Memory B cell (primary cell): ENCODE data around the gene ITGB3.
A peak's percentile ranks its signal among the peaks of the same experiment; 100 is the strongest.

ENCODE experiments used
- ATAC-seq: fragments of 150-1000 bp; cut with Tn5 transposase; 2 replicates; pipeline ENCODE4 v1.10.0; 2021; ENCODE audit warnings: low read depth, mild to moderate bottlenecking, moderate library complexity
- DNase-seq, 2 donors: peaks; one replicate each; pipeline ENCODE4 v3.0.0; 2022; ENCODE audit warnings: low spot score in 2 of 2
- H3K27ac Mint-ChIP-seq: one replicate; pipeline ENCODE4 v1.8.0; 2022; ENCODE audit warnings: mild to moderate bottlenecking, moderate library complexity, mixed read lengths
- H3K27me3 Mint-ChIP-seq: one replicate; pipeline ENCODE4 v1.8.0; 2022; ENCODE audit warnings: mixed read lengths
- H3K36me3 Mint-ChIP-seq: one replicate; pipeline ENCODE4 v1.8.0; 2022; ENCODE audit warnings: mild to moderate bottlenecking, mixed read lengths
- H3K4me1 Mint-ChIP-seq: one replicate; pipeline ENCODE4 v1.8.0; 2022; ENCODE audit warnings: mixed read lengths
- H3K4me3 Mint-ChIP-seq: one replicate; pipeline ENCODE4 v1.8.0; 2022; ENCODE audit warnings: mild to moderate bottlenecking, moderate library complexity, mixed read lengths
- H3K9me3 Mint-ChIP-seq: one replicate; pipeline ENCODE4 v1.8.0; 2022; ENCODE audit warnings: mixed read lengths

ITGB3 gene

GRCh38 chr17:47253541-47254402 is at the start of gene ITGB3:
Gene ITGB3, plus strand, starts transcription at chr17:47253827. Its CDS starts 35 bp downstream, at chr17:47253862.
- Mint-ChIP-seq H3K9me3 (no peaks in the 10 kb centered on the region), H3K4me1 (peaks cover 11% of the 10 kb centered on the region), H3K4me3 (peak within 1 kb of the TSS; percentile 93), H3K36me3 (no peaks in the 10 kb centered on the region), H3K27ac (peak within 1 kb of the TSS; percentile 57), H3K27me3 (peaks cover 1% of the 10 kb centered on the region)
- peak; percentile 73 to 79 for DNase-seq
- peak; percentile 98 for ATAC-seq

GRCh38 chr17:47203984-47204721 is 49.5 kb upstream of the ITGB3 start:
- ATAC-seq (no peak), DNase-seq (no peak)
- peak overlapping the region; percentile 92 for H3K27ac Mint-ChIP-seq
- H3K27me3 Mint-ChIP-seq: no peaks in the 10 kb centered on the region
- no peaks in the 10 kb centered on the region for H3K9me3 Mint-ChIP-seq
- peak overlapping the region; percentile 86 for H3K4me3 Mint-ChIP-seq
- no peaks in the 10 kb centered on the region for H3K36me3 Mint-ChIP-seq
- H3K4me1 Mint-ChIP-seq: peaks cover 59% of the 10 kb centered on the region

- ATAC-seq: peak; percentile 70
- H3K27ac Mint-ChIP-seq: peak overlapping the region; percentile 92
- H3K4me1 Mint-ChIP-seq: peaks cover 57% of the 10 kb centered on the region
- H3K27me3 Mint-ChIP-seq: no peaks in the 10 kb centered on the region
- no peaks in the 10 kb centered on the region for H3K9me3 Mint-ChIP-seq
- H3K36me3 Mint-ChIP-seq: no peaks in the 10 kb centered on the region
- DNase-seq: peak; percentile 33 to 39
- peak overlapping the region; percentile 86 for H3K4me3 Mint-ChIP-seq
These were observed 48.8 kb upstream of the ITGB3 start for GRCh38 chr17:47204722-47205418.

- no peaks in the 10 kb centered on the region for H3K36me3 Mint-ChIP-seq
- H3K4me1 Mint-ChIP-seq: peaks cover 52% of the 10 kb centered on the region
- peak overlapping the region; percentile 92 for H3K27ac Mint-ChIP-seq
- H3K9me3 Mint-ChIP-seq: no peaks in the 10 kb centered on the region
- H3K4me3 Mint-ChIP-seq: peak overlapping the region; percentile 86
- DNase-seq (peak; percentile 50 to 66), ATAC-seq (peak; percentile 87)
- H3K27me3 Mint-ChIP-seq: no peaks in the 10 kb centered on the region
These were observed 48.1 kb upstream of the ITGB3 start for GRCh38 chr17:47205419-47205963.

GRCh38 chr17:47207143-47208067 is 46.2 kb upstream of the ITGB3 start:
- DNase-seq: no peak
- no peaks in the 10 kb centered on the region for H3K36me3 Mint-ChIP-seq
- H3K27ac Mint-ChIP-seq: peak overlapping the region; percentile 92
- H3K27me3 Mint-ChIP-seq: no peaks in the 10 kb centered on the region
- H3K4me1 Mint-ChIP-seq: peaks cover 52% of the 10 kb centered on the region
- H3K9me3 Mint-ChIP-seq: no peaks in the 10 kb centered on the region
- ATAC-seq: no peak
- H3K4me3 Mint-ChIP-seq: peak overlapping the region; percentile 32

GRCh38 chr17:47208744-47209488 is 44.7 kb upstream of the ITGB3 start, which contains the start of gene MYL4:
Gene MYL4, plus strand, starts transcription at chr17:47209348. Its CDS starts 75 bp downstream, at chr17:47209423.
- H3K36me3 Mint-ChIP-seq: no peaks in the 10 kb centered on the region
- no peak for DNase-seq
- peak within 1 kb of the TSS; percentile 92 for H3K27ac Mint-ChIP-seq
- no peak for ATAC-seq
- peaks cover 48% of the 10 kb centered on the region for H3K4me1 Mint-ChIP-seq
- H3K4me3 Mint-ChIP-seq: no peak within 1 kb of the TSS
- H3K9me3 Mint-ChIP-seq: no peaks in the 10 kb centered on the region
- no peaks in the 10 kb centered on the region for H3K27me3 Mint-ChIP-seq

GRCh38 chr17:47209499-47209898 is 44.1 kb upstream of the ITGB3 start:
- Mint-ChIP-seq H3K4me1 (peaks cover 42% of the 10 kb centered on the region), H3K36me3 (no peaks in the 10 kb centered on the region), H3K27ac (no peak overlapping the region), H3K27me3 (no peaks in the 10 kb centered on the region), H3K4me3 (no peak overlapping the region), H3K9me3 (no peaks in the 10 kb centered on the region)
- DNase-seq (no peak), ATAC-seq (no peak)

GRCh38 chr17:47210105-47210504 is 43.5 kb upstream of the ITGB3 start:
- Mint-ChIP-seq H3K4me1 (peaks cover 36% of the 10 kb centered on the region), H3K4me3 (no peak overlapping the region), H3K36me3 (no peaks in the 10 kb centered on the region), H3K9me3 (no peaks in the 10 kb centered on the region), H3K27ac (no peak overlapping the region), H3K27me3 (no peaks in the 10 kb centered on the region)
- ATAC-seq (no peak), DNase-seq (no peak)

GRCh38 chr17:47210779-47211178 is 42.8 kb upstream of the ITGB3 start:
- Mint-ChIP-seq H3K27ac (no peak overlapping the region), H3K9me3 (no peaks in the 10 kb centered on the region), H3K36me3 (no peaks in the 10 kb centered on the region), H3K4me3 (no peak overlapping the region), H3K27me3 (no peaks in the 10 kb centered on the region), H3K4me1 (peaks cover 29% of the 10 kb centered on the region)
- no peak for DNase-seq
- ATAC-seq: no peak

GRCh38 chr17:47212458-47212857 is 41.2 kb upstream of the ITGB3 start:
- no peak overlapping the region for H3K4me3 Mint-ChIP-seq
- H3K9me3 Mint-ChIP-seq: no peaks in the 10 kb centered on the region
- DNase-seq (no peak), ATAC-seq (no peak)
- peaks cover 16% of the 10 kb centered on the region for H3K4me1 Mint-ChIP-seq
- no peaks in the 10 kb centered on the region for H3K36me3 Mint-ChIP-seq
- no peaks in the 10 kb centered on the region for H3K27me3 Mint-ChIP-seq
- no peak overlapping the region for H3K27ac Mint-ChIP-seq

- Mint-ChIP-seq H3K4me1 (peaks cover 8% of the 10 kb centered on the region), H3K27ac (no peak overlapping the region)
- ATAC-seq: no peak
These were observed 40.1 kb upstream of the ITGB3 start for GRCh38 chr17:47213540-47213939.

GRCh38 chr17:47214931-47215330 is 38.7 kb upstream of the ITGB3 start:
- Mint-ChIP-seq H3K4me3 (no peak overlapping the region), H3K27ac (no peak overlapping the region), H3K36me3 (no peaks in the 10 kb centered on the region), H3K27me3 (no peaks in the 10 kb centered on the region), H3K9me3 (no peaks in the 10 kb centered on the region), H3K4me1 (peaks cover 12% of the 10 kb centered on the region)
- DNase-seq (no peak), ATAC-seq (no peak)

More at GRCh38 chr17:47213540-47213939, 40.1 kb upstream of the ITGB3 start:
- no peak overlapping the region for H3K4me3 Mint-ChIP-seq
- no peaks in the 10 kb centered on the region for H3K36me3 Mint-ChIP-seq
- DNase-seq: no peak
- H3K27me3 Mint-ChIP-seq: no peaks in the 10 kb centered on the region
- H3K9me3 Mint-ChIP-seq: no peaks in the 10 kb centered on the region
